Measurements from ENCODE around the gene DLGAP1. TPM values are rescaled to one million over a fixed set of nuclear protein-coding genes. Genes with fewer than 3 reads are reported as not detected.

The DLGAP1 gene
- total and polyA plus RNA-seq, 4 donors, result 0.06 to 1.2 (median 0.17) TPM; not detected in 1

DNA sequence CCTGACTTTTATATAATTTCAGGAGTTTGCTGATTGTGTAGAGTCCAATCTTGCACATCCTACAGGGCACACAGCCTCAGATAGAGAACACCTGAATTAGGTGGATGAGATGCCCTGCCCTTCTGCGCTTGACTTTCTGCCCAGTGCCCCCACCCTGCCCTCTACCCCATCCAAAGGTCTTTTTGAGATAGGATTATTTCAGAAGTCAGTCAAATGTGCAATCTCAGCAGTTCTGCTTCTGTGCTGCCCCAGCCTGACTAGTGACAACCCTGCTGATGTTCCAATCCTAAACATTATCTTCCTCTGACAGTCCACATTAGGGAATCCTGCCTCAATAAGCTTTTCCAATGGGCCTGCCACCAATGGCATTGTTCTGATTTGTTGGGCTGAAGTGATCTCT lies 593.6 kb downstream of the DLGAP1 start:
- Histone ChIP-seq H3K9ac (ENCODE audit: low read depth in 1 of 2, low read length in 2 of 2) (no peak overlapping the region), H3K4me1 (ENCODE audit: control insufficient read depth in 4 of 4, insufficient read depth in 4 of 4, low read length in 3 of 4) (no peaks in the 10 kb centered on the region), H3K27me3 (ENCODE audit: control insufficient read depth in 4 of 4, insufficient read depth in 4 of 4, low read length in 3 of 4) (peaks cover 0 to 2% (median 0%) of the 10 kb centered on the region in 4 donors), H3K36me3 (ENCODE audit: control insufficient read depth in 4 of 4, insufficient read depth in 3 of 4, low read depth in 1 of 4, low read length in 3 of 4) (no peaks in the 10 kb centered on the region), H3K4me3 (ENCODE audit: low read depth in 1 of 3, low read length in 3 of 3) (no peak overlapping the region), H3K9me3 (ENCODE audit: control insufficient read depth in 4 of 4, low read length in 3 of 4) (no peaks in the 10 kb centered on the region), H3K27ac (ENCODE audit: low read depth in 1 of 2, low read length in 2 of 2) (no peak overlapping the region)
- TF ChIP-seq HNF4G (IDR thresholded peaks at IDR 0.05), result no peak
- TF ChIP-seq JUND (IDR thresholded peaks at IDR 0.05), result no peak
- TF ChIP-seq RXRA (IDR thresholded peaks at IDR 0.05), result no peak
- TF ChIP-seq, protein P1, sequence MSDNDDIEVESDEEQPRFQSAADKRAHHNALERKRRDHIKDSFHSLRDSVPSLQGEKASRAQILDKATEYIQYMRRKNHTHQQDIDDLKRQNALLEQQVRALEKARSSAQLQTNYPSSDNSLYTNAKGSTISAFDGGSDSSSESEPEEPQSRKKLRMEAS (IDR thresholded peaks at IDR 0.05), result no peak
- no peak for TF ChIP-seq ATF3 (IDR thresholded peaks at IDR 0.05)
- TF ChIP-seq EGR1 (IDR thresholded peaks at IDR 0.05; ENCODE audit: low read depth in 2 of 2), result no peak
- TF ChIP-seq TAF1 (conservative IDR thresholded peaks at IDR 0.05), result no peak
- TF ChIP-seq CTCF (IDR thresholded peaks at IDR 0.05; ENCODE audit: low read depth, low read length, missing input control), result no peak
- TF ChIP-seq FOXA2 (IDR thresholded peaks at IDR 0.05), result no peak
- TF ChIP-seq YY1 (IDR thresholded peaks at IDR 0.05), result no peak
- TF ChIP-seq RAD21 (IDR thresholded peaks at IDR 0.05), result no peak
- TF ChIP-seq, protein P2, sequence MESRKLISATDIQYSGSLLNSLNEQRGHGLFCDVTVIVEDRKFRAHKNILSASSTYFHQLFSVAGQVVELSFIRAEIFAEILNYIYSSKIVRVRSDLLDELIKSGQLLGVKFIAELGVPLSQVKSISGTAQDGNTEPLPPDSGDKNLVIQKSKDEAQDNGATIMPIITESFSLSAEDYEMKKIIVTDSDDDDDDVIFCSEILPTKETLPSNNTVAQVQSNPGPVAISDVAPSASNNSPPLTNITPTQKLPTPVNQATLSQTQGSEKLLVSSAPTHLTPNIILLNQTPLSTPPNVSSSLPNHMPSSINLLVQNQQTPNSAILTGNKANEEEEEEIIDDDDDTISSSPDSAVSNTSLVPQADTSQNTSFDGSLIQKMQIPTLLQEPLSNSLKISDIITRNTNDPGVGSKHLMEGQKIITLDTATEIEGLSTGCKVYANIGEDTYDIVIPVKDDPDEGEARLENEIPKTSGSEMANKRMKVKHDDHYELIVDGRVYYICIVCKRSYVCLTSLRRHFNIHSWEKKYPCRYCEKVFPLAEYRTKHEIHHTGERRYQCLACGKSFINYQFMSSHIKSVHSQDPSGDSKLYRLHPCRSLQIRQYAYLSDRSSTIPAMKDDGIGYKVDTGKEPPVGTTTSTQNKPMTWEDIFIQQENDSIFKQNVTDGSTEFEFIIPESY (IDR thresholded peaks at IDR 0.05), result no peak
- TF ChIP-seq REST (IDR thresholded peaks at IDR 0.05), result no peak
- no peak for TF ChIP-seq FOXA1 (IDR thresholded peaks at IDR 0.05)
- no peak for TF ChIP-seq NR2F2 (IDR thresholded peaks at IDR 0.05)
- TF ChIP-seq HNF4A (conservative IDR thresholded peaks at IDR 0.05), result no peak
- DNase-seq (ENCODE audit: low spot score), result no peak
- 68% methylated on average over 1 of the region's 1 CpG for WGBS

- Histone ChIP-seq H3K9ac (ENCODE audit: low read depth in 1 of 2, low read length in 2 of 2) (no peak overlapping the region), H3K36me3 (ENCODE audit: control insufficient read depth in 4 of 4, insufficient read depth in 3 of 4, low read depth in 1 of 4, low read length in 3 of 4) (no peaks in the 10 kb centered on the region), H3K9me3 (ENCODE audit: control insufficient read depth in 4 of 4, low read length in 3 of 4) (no peaks in the 10 kb centered on the region), H3K27me3 (ENCODE audit: control insufficient read depth in 4 of 4, insufficient read depth in 4 of 4, low read length in 3 of 4) (no peaks in the 10 kb centered on the region), H3K27ac (ENCODE audit: low read depth in 1 of 2, low read length in 2 of 2) (no peak overlapping the region), H3K4me1 (ENCODE audit: control insufficient read depth in 4 of 4, insufficient read depth in 4 of 4, low read length in 3 of 4) (no peaks in the 10 kb centered on the region), H3K4me3 (ENCODE audit: low read depth in 1 of 3, low read length in 3 of 3) (no peak overlapping the region)
- 82% methylated on average over 1 of the region's 1 CpG for WGBS
- TF ChIP-seq TAF1 (conservative IDR thresholded peaks at IDR 0.05) (no peak), HNF4G (IDR thresholded peaks at IDR 0.05) (no peak), RXRA (IDR thresholded peaks at IDR 0.05) (no peak)
- TF ChIP-seq, protein P2 (IDR thresholded peaks at IDR 0.05), result no peak
- DNase-seq (ENCODE audit: low spot score), result no peak
Observed at GRCh38 chr18:3857544-3857943, 597.6 kb downstream of the DLGAP1 start.

Measured in liver (tissue), 9 donors.